ENCODE data around the gene TCF19. TPM values are rescaled to one million over a fixed set of nuclear protein-coding genes. Genes with fewer than 3 reads are reported as not detected.

Gene TCF19
- total RNA-seq, 1 donor from 2014 or later, result 15.8 TPM

- peak; percentile 69 for DNase-seq
Measured at GRCh38 chr6:31128093-31128676, 30.2 kb upstream of the TCF19 start.

GRCh38 chr6:31129130-31129529 is 29.3 kb upstream of the TCF19 start:
- DNase-seq, result no peak

GRCh38 chr6:31130751-31131150 is 27.6 kb upstream of the TCF19 start:
- no peak for DNase-seq

GRCh38 chr6:31131595-31131994 is 26.8 kb upstream of the TCF19 start:
- DNase-seq, result no peak

GRCh38 chr6:31132806-31133205 is 25.6 kb upstream of the TCF19 start:
- no peak for DNase-seq

GRCh38 chr6:31135710-31136109 is 22.7 kb upstream of the TCF19 start:
- no peak for DNase-seq

- DNase-seq, result no peak
Measured at GRCh38 chr6:31138982-31139381, 19.4 kb upstream of the TCF19 start, which contains the start of gene PSORS1C2. Gene PSORS1C2 (minus strand): TSS chr6:31139066. CDS start chr6:31139026, 40 bp downstream.

GRCh38 chr6:31139599-31139998 is 18.8 kb upstream of the TCF19 start:
- DNase-seq, result peak; percentile 23

GRCh38 chr6:31140643-31141042 is 17.7 kb upstream of the TCF19 start:
- no peak for DNase-seq

- DNase-seq, result no peak
Measured at GRCh38 chr6:31142361-31142761, 16.0 kb upstream of the TCF19 start.

- DNase-seq, result peak; percentile 37
Measured at GRCh38 chr6:31143148-31143547, 15.2 kb upstream of the TCF19 start.

GRCh38 chr6:31144296-31144969 is 14.0 kb upstream of the TCF19 start:
- no peak for DNase-seq

- DNase-seq, result no peak
Measured at GRCh38 chr6:31144970-31145340, 13.4 kb upstream of the TCF19 start.

- DNase-seq, result no peak
Measured at GRCh38 chr6:31145386-31145785, 13.0 kb upstream of the TCF19 start.

- DNase-seq, result no peak
Measured at GRCh38 chr6:31149827-31150447, 8.5 kb upstream of the TCF19 start.

GRCh38 chr6:31152781-31153180 is 5.6 kb upstream of the TCF19 start:
- no peak for DNase-seq

- DNase-seq, result no peak
Measured at GRCh38 chr6:31154436-31154835, 4.0 kb upstream of the TCF19 start.

- no peak for DNase-seq
Measured at GRCh38 chr6:31156641-31157040, 1.7 kb upstream of the TCF19 start.

- peak; percentile 12 for DNase-seq
Measured at GRCh38 chr6:31157513-31158139, 763 bp upstream of the TCF19 start, which contains the start of gene CCHCR1. Gene CCHCR1 (minus strand): TSS chr6:31157802. CDS start chr6:31157600, 202 bp downstream.

GRCh38 chr6:31158863-31159855 is 770 bp downstream of the TCF19 start:
- peak; percentile 21 for DNase-seq

- DNase-seq, result no peak
Measured at GRCh38 chr6:31161216-31162126, 3.1 kb downstream of the TCF19 start.
